IMR-90 (cell line): ENCODE data around the gene POLR1C.

ENCODE experiments used
- BHLHE40 ChIP-seq: fragments of 150-350 bp; IDR thresholded peaks from 2 replicates; pipeline ENCODE4 v1.6.1; 2016; ENCODE audit warnings: mild to moderate bottlenecking, low read depth, low read length
- CEBPB ChIP-seq: IDR thresholded peaks from 2 replicates; pipeline ENCODE4 v1.6.1; 2012; ENCODE audit warnings: low read depth, low read length, improper control_type of control experiment
- CTCF ChIP-seq: conservative IDR thresholded peaks from 2 replicates; pipeline ENCODE4 v1.5.1; 2012; ENCODE audit warnings: mild to moderate bottlenecking, low read depth, low read length, improper control_type of control experiment
- ELK1 ChIP-seq: fragments of 150-350 bp; IDR thresholded peaks from 2 replicates; pipeline ENCODE4 v1.6.1; 2016; ENCODE audit warnings: low read depth, mild to moderate bottlenecking, low read length, moderate library complexity, borderline replicate concordance
- MAFK ChIP-seq: IDR thresholded peaks from 2 replicates; pipeline ENCODE4 v1.6.1; 2012; ENCODE audit warnings: low read depth, low read length, improper control_type of control experiment
- MAZ ChIP-seq: IDR thresholded peaks from 2 replicates; pipeline ENCODE4 v1.6.1; 2012; ENCODE audit warnings: low read depth, mild to moderate bottlenecking, low read length, improper control_type of control experiment, moderate library complexity, borderline replicate concordance
- MXI1 ChIP-seq: IDR thresholded peaks from 2 replicates; pipeline ENCODE4 v1.6.1; 2012; ENCODE audit warnings: low read depth, mild to moderate bottlenecking, low read length, moderate library complexity, borderline replicate concordance
- NFE2L2 ChIP-seq: fragments of 150-350 bp; IDR thresholded peaks from 2 replicates; pipeline ENCODE4 v1.6.1; 2016; ENCODE audit warnings: low read depth, mild to moderate bottlenecking, low read length
- POLR2A ChIP-seq: IDR thresholded peaks from 2 replicates; pipeline ENCODE4 v1.6.1; 2012; ENCODE audit warnings: mild to moderate bottlenecking, low read depth, low read length
- RAD21 ChIP-seq: IDR thresholded peaks from 2 replicates; pipeline ENCODE4 v1.6.1; 2012; ENCODE audit warnings: low read length, improper control_type of control experiment
- RCOR1 ChIP-seq: IDR thresholded peaks from 2 replicates; pipeline ENCODE4 v1.6.1; 2012; ENCODE audit warnings: mild to moderate bottlenecking, low read length, improper control_type of control experiment; ENCODE audit not compliant: insufficient replicate concordance
- RFX5 ChIP-seq: IDR thresholded peaks from 2 replicates; pipeline ENCODE4 v1.8.0; 2012; ENCODE audit warnings: low read depth, mild to moderate bottlenecking, low read length, moderate library complexity
- SMC3 ChIP-seq: fragments of 150-350 bp; IDR thresholded peaks from 2 replicates; pipeline ENCODE4 v1.6.1; 2016; ENCODE audit warnings: low read depth, mild to moderate bottlenecking, antibody characterized with exemption, low read length, moderate library complexity
- TF ChIP-seq, protein P1 (sequence below): fragments of 150-350 bp; IDR thresholded peaks from 2 replicates; pipeline ENCODE4 v1.6.1; 2017; ENCODE audit warnings: mild to moderate bottlenecking, antibody characterized with exemption, low read length, low read depth

DNA sequence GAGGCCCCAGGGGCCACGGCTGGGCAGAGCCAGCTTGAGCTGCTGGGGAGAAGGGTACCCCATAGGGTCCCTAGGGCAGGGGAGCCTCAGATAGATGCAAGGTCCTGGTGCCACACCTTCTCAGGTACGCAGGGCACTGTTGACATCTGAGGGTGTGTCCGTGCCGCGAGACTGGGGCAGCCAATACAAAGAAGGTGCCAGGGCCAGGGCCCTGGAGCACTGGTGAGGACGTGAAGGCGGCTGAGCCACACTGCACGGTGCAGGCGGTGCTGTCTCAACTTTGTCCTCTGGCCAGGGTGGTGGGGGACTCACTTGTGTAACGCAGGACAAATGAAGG is 6.1 kb upstream of the POLR1C start:
- TF ChIP-seq MAZ (no peak), CTCF (no peak), RAD21 (no peak), CEBPB (no peak), NFE2L2 (no peak), RFX5 (no peak), MAFK (no peak), POLR2A (no peak), ELK1 (no peak), BHLHE40 (no peak), SMC3 (no peak), RCOR1 (no peak), MXI1 (no peak)
- TF ChIP-seq, protein P1, sequence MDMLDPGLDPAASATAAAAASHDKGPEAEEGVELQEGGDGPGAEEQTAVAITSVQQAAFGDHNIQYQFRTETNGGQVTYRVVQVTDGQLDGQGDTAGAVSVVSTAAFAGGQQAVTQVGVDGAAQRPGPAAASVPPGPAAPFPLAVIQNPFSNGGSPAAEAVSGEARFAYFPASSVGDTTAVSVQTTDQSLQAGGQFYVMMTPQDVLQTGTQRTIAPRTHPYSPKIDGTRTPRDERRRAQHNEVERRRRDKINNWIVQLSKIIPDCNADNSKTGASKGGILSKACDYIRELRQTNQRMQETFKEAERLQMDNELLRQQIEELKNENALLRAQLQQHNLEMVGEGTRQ, result no peak
